ENCODE data around the gene FAM193B.
"Not testable (repeated sequence)": the region's sequence is repeated elsewhere in the genome, so short reads cannot be mapped to it uniquely, and the experiment has no call there.

Gene FAM193B

DNA sequence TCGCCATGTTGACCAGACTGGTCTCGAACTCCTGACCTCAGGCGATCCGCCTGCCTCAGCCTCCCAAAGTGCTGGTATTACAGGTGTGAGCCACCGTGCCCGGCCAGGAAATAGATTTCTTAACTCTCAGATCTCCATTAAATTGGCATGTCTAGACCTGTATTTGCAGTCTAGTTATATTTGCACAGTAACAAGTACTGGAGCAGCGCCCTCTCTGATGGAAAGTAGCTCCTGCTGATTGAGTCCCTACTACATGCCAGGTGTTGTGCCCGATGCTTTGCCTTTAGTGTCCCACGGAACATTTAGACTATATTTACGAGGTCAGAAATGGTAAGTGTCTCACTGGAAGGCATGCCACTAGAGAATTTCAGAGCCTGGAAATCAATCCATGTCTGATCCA lies 21.8 kb upstream of the FAM193B start:
- no peak for DNase-seq (ENCODE audit: low spot score)

DNA sequence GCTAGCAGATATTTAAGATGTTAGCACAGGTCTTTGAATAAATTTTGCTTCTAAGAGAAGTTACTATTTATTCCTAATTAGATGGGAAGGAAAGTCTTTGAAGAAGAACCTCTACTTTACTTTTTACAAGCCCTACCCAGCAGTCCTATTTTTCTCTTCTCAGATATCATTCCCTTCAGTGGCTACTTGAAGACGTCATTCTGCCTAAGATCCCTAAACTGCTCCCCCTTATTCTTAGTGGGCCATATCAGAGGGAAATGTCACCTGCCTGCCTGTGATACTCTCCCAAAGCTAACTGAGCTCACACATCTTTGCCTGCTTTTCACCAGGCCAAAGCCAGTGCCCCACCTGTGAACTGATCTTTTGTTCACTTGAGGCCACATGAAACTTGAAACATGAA lies 21.1 kb upstream of the FAM193B start:
- DNase-seq (ENCODE audit: low spot score), result no peak

DNA sequence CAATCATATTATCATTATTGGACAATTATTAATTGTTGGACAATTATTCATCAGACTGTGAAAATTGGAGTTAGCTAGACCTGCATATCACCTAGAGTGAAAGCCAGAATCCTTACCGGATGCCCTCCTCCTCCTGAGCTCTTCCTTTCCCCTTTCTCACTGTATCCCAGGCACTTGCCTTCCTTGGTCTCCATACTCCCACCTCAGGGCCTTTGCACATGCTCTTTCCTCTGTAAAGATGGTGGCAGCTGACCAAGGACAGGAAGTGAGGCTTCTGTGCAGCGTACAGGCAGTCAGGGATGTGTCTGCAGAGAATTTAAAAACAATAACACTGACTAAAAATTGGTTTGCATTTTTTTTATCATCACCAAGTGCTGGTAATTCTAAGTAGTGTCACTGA lies 15.5 kb upstream of the FAM193B start:
- DNase-seq (ENCODE audit: low spot score), result no peak

DNA sequence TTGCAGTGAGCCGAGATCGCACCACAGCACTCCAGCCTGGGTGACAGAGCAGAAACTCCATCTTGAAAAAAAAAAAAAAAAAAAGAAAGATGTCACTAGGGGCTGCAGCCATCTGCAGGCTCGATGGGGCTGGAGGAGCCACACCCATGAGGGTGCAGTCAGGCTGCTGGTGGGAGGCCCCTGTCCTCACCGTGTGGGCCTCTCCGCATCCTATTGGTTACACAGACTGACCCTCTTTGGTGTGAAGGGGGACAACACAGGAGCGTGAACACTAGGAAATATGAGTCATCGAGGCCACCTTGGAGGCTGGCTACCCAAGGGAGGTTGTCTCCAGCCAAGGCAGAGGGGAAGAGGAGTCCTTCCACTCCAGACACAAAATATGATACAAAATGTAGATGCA lies 14.0 kb upstream of the FAM193B start:
- DNase-seq (ENCODE audit: low spot score), result no peak

DNA sequence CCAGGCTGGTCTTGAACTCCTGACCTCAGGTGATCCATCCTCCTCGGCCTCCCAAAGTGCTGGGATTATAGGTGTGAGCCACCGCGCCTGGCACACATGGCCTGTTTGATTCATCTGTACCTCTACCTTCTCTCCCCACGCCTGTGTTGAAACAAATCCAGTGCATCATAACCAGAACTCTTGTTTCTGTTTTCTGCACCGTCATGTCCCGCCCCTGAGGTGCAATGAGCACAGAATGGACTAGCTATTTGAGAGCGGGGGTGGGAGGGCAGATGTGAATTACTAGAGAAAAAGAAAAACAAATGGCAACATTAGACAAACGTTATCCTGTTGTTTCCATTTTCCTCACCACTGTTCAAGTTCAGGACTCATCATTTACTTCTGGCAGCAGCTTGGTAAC lies 10.7 kb upstream of the FAM193B start:
- no peak for DNase-seq (ENCODE audit: low spot score)

DNA sequence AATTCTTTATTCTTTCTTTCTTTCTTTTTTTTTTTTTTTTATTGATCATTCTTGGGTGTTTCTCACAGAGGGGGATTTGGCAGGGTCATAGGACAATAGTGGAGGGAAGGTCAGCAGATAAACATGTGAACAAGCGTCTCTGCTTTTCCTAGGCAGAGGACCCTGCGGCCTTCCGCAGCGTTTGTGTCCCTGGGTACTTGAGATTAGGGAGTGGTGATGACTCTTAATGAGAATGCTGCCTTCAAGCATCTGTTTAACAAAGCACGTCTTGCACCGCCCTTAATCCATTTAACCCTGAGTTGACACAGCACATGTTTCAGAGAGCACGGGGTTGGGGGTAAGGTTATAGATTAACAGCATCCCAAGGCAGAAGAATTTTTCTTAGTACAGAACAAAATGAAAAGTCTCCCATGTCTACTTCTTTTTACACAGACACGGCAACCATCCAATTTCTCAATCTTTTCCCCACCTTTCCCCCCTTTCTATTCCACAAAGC lies 5.1 kb upstream of the FAM193B start:
- not testable (repeated sequence) for DNase-seq (ENCODE audit: low spot score)

DNA sequence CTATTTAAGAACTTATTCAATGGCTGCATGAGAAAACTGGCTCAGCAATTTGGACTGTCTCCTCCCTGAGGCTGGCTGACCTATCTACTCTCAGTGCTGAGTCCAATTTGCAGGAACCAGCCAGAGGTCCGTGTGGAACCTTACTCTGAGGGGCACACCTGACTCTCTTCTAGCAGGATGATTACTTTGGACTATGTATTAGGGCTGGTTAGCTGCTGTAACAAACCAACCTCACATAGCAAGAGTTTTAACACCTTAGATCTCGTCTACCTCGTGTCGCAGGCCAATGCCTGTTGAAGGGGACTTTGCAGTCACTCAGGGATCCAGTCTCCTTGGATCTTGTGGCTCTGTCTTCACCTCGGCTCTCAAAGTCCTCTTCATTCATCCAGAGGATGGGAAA lies 3.4 kb upstream of the FAM193B start:
- DNase-seq (ENCODE audit: low spot score), result no peak

DNA sequence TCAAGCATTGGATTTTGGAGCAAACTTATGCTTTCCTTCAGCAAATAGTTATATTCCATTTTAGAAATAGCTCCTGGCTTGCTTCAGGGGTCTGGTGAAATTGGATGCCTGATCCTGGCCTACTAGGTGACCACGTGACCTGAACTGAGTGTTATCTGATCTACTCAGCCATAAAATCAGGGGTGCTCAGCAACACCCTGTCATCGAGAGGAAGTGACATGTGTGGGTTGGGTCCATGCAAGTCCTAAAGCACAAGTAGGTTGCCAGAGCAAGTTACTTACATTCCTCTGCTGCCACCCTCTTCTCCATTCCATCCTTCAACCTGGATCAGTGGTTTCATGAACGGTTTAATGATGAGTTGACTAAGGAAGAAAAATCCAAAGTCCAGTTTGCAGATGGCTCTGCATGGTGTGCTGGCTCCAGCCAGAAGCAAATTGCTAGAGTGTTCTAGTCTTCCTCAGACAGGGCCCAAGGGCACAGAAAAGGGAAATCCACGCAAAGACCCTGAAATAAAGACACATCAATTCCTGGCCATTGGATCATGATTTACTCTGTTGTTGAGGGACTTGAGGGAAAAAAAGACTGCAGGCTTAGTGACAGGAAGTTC lies 2.8 kb upstream of the FAM193B start:
- DNase-seq (ENCODE audit: low spot score), result peak; percentile 39

DNA sequence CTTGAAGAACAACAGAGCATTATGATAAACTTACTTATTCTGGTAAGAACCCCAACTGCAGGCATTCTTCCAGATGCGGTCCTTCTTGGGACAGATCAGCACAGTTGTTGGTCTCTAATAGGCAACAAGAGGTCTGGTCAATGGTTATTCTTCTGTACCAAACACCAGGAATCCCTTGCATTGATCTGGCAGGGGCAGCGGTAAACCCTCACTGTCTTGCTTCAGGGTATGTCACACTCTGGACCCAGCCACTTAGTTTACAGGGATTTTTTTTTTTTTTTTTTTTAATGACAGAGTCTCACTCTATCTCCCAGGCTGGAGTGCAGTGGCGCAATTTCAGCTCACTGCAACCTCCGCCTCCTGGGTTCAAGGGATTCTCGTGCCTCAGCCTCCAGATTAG lies 1.3 kb upstream of the FAM193B start:
- DNase-seq (ENCODE audit: low spot score), result no peak

DNA sequence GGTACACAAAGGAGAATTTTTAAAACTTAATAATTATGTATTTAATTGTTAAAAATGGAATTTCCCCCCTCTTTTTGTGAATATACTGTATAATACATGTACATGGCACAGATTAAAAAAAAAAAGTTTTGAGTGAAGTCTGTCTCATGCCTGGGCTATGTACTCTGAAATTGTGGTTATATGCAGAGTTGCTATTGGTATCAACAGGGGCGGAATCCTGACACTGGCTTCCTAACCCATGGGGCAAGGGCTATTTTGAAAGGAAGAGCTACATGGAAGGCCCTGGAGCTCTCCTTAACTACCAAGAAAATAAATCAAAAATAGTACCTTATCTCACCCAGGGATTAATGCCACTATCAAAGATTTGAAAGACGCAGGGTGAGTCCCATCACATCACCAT lies 865 bp upstream of the FAM193B start:
- no peak for DNase-seq (ENCODE audit: low spot score)

DNA sequence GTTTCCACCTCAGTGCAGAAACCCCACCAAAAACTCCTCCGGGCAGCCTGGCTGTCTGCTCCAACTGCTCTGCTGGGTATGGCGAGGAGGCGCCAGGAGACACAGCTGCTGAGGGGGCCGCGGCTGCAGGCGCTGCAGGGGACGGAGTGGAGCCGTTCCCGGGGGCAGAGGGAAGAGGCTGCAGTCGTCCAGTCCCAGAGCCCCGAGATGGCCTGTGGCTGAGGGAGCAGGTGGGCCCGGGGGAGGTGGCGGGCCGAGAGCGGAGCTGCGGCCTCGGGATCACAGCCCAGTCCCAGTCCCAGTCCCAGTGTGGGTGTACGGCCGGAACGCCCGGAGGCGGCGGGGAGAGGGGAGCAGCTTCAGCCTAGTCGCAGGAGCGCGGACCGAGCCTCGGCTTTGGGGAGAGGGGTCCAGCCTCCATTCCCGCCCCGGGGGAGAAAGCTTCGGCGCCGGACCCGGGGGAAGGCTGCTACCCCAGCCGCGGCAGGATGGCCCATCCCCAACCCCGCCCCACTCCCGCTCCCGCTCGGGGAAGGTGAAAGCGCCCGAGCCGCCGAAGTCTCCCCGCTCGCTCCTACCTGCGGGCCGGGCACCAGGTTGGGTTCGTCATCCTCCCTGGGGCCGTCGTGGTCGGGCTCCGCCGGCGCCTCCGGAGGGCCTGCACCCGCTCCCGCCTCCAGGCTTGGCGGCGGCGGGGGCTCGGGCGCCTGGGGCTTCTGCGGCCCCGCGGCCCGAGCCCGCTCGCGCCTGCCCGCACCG lies 513 bp downstream of the FAM193B start:
- DNase-seq (ENCODE audit: low spot score), result no peak

DNA sequence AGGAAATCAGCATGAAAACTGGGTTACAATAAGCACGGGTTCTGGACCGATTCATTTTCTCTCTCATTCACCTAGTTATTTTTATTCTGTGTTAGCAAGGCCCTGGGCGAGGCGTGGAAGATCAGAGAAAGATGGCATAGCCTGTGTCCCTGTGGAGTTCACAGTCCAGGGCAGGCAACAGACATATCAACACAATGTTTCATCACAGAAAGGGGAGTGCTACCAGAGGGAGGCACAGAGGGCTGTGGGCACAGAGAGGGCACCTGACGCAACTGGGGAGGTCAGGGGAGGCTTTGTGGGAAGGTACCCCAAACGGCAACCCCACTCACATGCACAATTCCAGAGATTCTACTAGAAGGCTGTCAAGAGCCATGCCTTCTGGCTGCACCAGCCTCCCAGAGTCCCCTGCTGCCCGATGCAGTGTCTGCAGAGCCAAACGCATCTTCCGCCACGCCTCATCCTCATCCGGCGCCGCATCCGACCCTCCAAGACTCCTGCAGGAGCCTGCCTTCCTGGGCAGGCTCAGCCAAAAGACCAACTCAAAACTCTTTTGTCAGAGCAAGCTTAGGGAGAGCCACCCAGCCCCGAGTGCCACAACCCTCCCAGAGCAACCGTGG lies 1.4 kb downstream of the FAM193B start:
- DNase-seq (ENCODE audit: low spot score), result no peak

DNA sequence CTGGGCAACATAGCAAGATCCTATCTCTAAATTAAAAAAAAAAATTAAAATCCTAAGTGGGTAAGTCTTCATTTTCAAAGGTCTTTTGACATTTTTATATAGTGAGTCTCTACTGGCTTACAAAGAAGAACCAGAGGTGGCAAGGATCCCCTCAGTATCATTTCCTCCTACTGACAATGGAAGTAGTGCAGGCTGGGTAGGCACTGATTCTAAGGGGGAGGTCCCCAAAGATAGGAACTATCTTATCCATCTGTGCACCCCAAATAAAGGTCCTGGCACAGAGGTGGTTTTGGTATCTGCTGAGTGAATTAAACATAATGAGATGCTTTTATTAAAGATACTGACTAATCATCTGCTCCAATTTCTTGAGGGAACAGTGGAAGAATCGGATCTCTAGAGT lies 4.2 kb downstream of the FAM193B start:
- no peak for DNase-seq (ENCODE audit: low spot score)

DNA sequence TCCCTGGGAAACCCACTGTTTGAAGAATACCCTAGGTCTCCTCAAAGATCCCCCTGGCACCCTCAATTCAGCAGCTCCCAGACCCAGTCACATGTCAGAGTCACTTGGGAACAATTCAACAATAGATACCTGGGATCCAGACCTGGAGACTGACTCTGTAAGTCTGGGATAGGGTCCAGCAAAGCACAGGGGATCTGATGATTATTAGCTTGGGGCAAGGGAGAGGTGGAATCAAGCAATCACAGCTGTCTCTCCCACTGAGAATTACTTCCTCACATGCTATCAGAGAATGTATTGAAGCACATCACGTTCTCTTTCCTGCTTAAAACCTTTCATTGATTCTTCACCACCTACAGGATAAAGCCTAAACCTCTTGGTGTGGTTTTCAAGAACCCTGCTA lies 5.9 kb downstream of the FAM193B start:
- DNase-seq (ENCODE audit: low spot score), result no peak

DNA sequence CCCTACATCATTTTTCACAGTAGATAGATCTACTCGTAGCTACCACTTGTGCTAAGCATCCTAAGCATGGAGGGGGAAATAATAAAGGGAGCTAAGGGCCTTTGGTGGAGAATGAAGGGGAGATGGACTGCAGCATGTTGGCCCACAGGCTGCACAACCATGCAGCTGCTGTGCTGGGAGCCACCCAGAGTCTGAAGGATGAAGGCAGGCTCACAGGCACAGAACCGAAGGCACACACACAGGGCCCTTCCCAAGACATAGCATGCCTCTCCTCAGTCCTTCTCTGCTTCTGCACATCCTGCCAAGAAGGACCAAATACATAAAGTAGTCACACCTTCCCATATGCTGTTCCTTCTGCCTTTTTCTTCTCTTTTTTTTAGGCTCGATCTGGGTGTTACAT lies 6.6 kb downstream of the FAM193B start:
- DNase-seq (ENCODE audit: low spot score), result no peak

DNA sequence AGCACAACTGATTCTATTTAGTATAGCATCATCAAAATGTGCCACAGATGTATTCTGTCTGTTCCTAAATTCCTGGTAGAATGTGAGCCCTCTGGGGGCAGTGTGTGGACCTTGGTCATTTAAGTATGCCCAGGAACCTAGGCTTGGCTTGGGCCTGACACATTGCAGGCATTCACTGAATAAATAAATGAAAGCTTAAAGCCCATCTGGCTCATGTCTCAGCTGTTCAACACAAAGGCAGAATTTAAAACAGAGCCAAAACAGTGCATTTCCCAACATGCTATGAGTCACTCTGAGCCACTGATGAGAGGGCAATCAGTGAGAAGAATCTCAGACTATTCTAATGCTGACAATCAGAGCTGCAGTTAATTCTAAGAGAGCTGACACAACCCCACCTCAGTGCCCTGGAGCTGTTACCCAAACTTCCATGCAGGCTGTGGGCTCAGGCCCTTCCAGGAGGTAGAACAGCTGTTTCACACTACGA lies 8.1 kb downstream of the FAM193B start:
- no peak for DNase-seq (ENCODE audit: low spot score)

DNA sequence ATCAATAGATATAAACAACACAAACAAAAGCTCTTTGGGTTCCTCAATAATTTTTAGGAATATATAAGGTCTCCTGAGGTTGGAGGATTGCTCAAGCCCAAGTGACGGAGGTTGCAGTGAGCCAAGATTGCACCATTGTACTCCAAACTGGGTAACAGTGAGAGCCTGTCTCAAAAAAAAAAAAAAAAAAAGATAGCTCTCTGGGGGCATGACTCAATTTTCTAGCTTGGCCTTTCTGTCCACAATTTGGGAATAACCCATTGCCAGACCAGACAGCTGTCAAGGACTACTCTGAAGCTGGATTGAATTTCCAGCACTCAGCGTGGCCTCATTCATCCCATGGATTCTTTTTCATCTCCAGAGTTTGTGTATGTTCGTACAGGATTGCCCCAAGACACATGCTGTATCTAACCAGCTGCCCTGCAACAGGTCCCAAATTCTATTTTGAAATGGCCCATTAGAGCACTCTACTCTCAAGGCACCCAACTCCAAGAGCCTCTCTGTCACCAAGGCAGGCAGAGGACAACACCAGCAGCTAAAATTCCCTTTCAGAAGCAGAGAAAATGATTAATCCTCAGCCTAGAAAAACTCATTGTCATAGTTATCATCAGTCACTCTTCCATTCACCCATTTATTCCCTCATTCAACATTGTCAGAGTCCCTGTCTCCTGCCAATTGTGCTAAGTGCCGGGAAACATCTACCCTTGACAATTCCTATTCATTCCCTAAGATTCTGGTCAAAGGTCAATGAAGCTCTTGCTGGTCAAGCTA lies 8.7 kb downstream of the FAM193B start:
- no peak for DNase-seq (ENCODE audit: low spot score)

DNA sequence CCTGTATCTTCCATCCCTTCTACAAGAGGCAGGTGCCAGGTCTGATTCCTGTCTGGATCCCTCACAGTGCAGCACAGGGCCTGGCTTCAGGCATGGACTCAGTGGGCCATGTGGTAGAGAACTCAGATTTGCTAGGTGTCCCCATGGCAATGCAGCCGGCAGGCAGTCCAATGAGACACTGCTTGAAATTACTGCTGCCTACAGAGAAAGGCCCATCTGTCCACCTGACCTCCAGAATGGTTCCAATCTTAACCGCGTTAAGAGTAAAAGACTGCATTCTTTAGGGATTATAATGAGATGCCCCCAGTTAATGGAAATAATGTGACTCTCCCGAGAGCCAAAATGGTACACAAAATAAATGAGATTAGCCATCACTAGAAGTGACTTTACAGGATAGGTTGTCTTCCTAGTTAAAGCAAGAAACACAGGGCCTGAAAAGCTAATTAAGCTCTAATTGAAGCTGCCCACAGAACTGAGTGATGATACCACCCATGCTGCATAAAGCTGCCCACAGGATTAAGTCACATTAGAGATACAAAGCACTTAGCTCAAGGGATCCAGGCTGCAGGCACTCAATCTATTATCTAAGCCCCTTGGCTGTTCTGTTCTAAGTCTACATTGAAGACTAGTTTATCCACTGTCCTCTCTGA lies 11.4 kb downstream of the FAM193B start:
- DNase-seq (ENCODE audit: low spot score), result no peak

DNA sequence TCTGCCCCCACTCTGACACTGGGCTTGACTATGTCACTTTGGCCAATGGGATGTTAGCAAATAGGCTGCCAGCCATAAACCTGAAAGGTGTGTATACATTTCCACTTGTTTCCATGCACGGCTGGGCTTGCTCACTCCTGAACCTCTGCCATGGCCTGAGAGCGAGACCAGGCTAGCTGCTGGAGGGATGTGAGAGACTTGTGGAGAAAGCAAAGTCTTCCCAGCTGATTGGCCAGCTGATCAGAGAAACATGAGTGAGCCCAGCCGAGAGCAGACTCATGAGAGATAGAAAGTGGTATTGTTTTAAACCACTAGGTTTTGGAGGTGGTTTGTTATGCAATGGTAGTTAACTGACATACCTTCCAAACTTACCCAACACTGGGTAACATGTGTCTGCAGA lies 13.9 kb downstream of the FAM193B start:
- no peak for DNase-seq (ENCODE audit: low spot score)

DNA sequence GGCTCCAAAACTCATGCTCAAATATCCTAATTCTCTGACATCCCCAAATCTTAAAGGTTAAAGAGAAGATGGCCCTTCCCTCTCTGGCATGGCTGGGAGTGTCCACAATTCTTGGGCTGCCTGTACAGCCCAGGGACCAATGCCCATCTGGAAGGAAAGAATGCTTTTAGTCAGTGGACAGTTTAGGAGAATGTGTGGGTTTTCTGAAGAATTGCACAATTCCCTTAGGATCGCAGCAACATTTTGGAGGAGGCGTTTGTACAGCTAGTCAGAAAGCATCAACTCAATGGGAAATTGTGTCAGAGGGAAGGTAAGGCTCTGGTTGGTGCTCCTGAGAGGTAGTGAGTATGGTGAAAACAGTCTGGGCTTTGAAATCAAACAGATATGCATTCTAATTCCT lies 15.0 kb downstream of the FAM193B start:
- DNase-seq (ENCODE audit: low spot score), result no peak

DNA sequence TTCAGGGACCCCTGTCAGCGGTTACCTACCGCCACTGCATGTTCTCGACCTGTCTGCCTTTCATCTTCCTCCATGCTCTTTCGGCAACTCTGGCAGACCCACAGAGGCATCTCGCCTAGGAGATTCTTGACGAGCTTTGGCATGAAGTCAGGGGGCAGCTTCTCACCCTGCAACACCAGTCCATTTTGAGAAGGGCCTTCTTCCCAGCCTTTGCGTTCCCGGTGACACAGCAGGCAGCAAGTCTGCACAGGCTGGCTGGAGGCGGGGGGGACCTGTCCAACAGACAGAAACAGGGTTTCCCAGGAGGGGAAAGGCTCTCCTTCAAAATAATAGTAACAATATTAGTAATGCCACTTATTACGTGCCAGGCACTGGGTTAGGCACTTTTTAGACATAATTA lies 15.5 kb downstream of the FAM193B start:
- DNase-seq (ENCODE audit: low spot score), result no peak
